CD1c-positive myeloid dendritic cell (primary cell): ENCODE data around the gene CRAMP1.

ENCODE experiments used
- DNase-seq: peaks from one replicate; pipeline ENCODE4 v3.0.0-alpha.2; 2016; ENCODE audit errors: extremely low spot score

The CRAMP1 gene

GRCh38 chr16:1596516-1596915 is 15.6 kb upstream of the CRAMP1 start:
- DNase-seq: no peak

GRCh38 chr16:1597154-1597553 is 15.0 kb upstream of the CRAMP1 start:
- no peak for DNase-seq

- no peak for DNase-seq
Measured at GRCh38 chr16:1601031-1601430, 11.1 kb upstream of the CRAMP1 start.

GRCh38 chr16:1601489-1601888 is 10.7 kb upstream of the CRAMP1 start:
- DNase-seq: no peak

GRCh38 chr16:1602285-1602684 is 9.9 kb upstream of the CRAMP1 start:
- no peak for DNase-seq

- no peak for DNase-seq
Measured at GRCh38 chr16:1606774-1607173, 5.4 kb upstream of the CRAMP1 start.

- no peak for DNase-seq
Measured at GRCh38 chr16:1607971-1608370, 4.2 kb upstream of the CRAMP1 start.

GRCh38 chr16:1610071-1610898 is 1.9 kb upstream of the CRAMP1 start:
- DNase-seq: peak; percentile 95

- no peak for DNase-seq
Measured at GRCh38 chr16:1610899-1611632, 1.1 kb upstream of the CRAMP1 start.

- peak; percentile 24 for DNase-seq
Measured at GRCh38 chr16:1613211-1613622, 1.1 kb downstream of the CRAMP1 start.

GRCh38 chr16:1613728-1614455 is 1.7 kb downstream of the CRAMP1 start:
- peak; percentile 41 for DNase-seq

GRCh38 chr16:1614456-1615102 is 2.4 kb downstream of the CRAMP1 start:
- DNase-seq: peak; percentile 42

GRCh38 chr16:1615761-1616160 is 3.6 kb downstream of the CRAMP1 start:
- DNase-seq: no peak

- no peak for DNase-seq
Measured at GRCh38 chr16:1619976-1620375, 7.8 kb downstream of the CRAMP1 start.

- no peak for DNase-seq
Measured at GRCh38 chr16:1620391-1620790, 8.2 kb downstream of the CRAMP1 start.

GRCh38 chr16:1621851-1622250 is 9.7 kb downstream of the CRAMP1 start:
- no peak for DNase-seq

- no peak for DNase-seq
Measured at GRCh38 chr16:1626327-1626726, 14.2 kb downstream of the CRAMP1 start.

GRCh38 chr16:1626776-1627175 is 14.6 kb downstream of the CRAMP1 start:
- no peak for DNase-seq

- no peak for DNase-seq
Measured at GRCh38 chr16:1630450-1631213, 18.5 kb downstream of the CRAMP1 start.

GRCh38 chr16:1631230-1631629 is 19.1 kb downstream of the CRAMP1 start:
- DNase-seq: no peak

GRCh38 chr16:1631931-1632637 is 19.9 kb downstream of the CRAMP1 start:
- no peak for DNase-seq
